Fibroblast of lung (primary cell): ENCODE results near the gene PLAAT4. TPM values are rescaled to one million over a fixed set of nuclear protein-coding genes. Genes with fewer than 3 reads are reported as not detected.

Experiments used
- DNase-seq, 2 donors: peaks; one replicate each; pipeline versions ENCODE4 v3.0.0 to v3.0.0-alpha.2; 2010; ENCODE audit warnings: low read depth in 2 of 2
- H2AFZ ChIP-seq: 2 replicates; pipeline ENCODE4 v1.5.1; 2012; ENCODE audit warnings: low read length, control low read depth, inconsistent platforms
- H3K27ac ChIP-seq: 2 replicates; pipeline ENCODE4 v1.5.1; 2011; ENCODE audit warnings: low read length, control low read depth; ENCODE audit not compliant: insufficient read depth
- H3K27me3 ChIP-seq: 2 replicates; pipeline ENCODE4 v1.5.1; 2011; ENCODE audit warnings: mild to moderate bottlenecking, low read length; ENCODE audit not compliant: control insufficient read depth, insufficient read depth
- H3K36me3 ChIP-seq: 2 replicates; pipeline ENCODE4 v1.5.1; 2011; ENCODE audit warnings: low read length; ENCODE audit not compliant: control insufficient read depth, insufficient read depth
- H3K4me1 ChIP-seq: 2 replicates; pipeline ENCODE4 v1.5.1; 2011; ENCODE audit warnings: low read length; ENCODE audit not compliant: control insufficient read depth, insufficient read depth; ENCODE audit errors: extremely low read depth
- H3K4me2 ChIP-seq: 2 replicates; pipeline ENCODE4 v1.5.1; 2011; ENCODE audit warnings: low read length, control low read depth; ENCODE audit not compliant: insufficient read depth; ENCODE audit errors: extremely low read depth
- H3K4me3 ChIP-seq, 4 experiments: fragments of 200-600 bp in 1 of 4; sonication (generic) in 1 of 4; replicated peaks in 1 of 4; 2 replicates each; pipeline ENCODE4 v1.5.1; 2011 to 2016; ENCODE audit warnings: low read length in 4 of 4, low read depth in 3 of 4, mild to moderate bottlenecking in 3 of 4, control low read depth in 2 of 4, inconsistent platforms in 1 of 4, mixed read lengths in 1 of 4; ENCODE audit not compliant: insufficient read depth in 1 of 4; ENCODE audit errors: control extremely low read depth in 1 of 4
- H3K79me2 ChIP-seq: 2 replicates; pipeline ENCODE4 v1.5.1; 2012; ENCODE audit warnings: mild to moderate bottlenecking, low read length, inconsistent platforms; ENCODE audit not compliant: control insufficient read depth, insufficient read depth
- H3K9ac ChIP-seq: 2 replicates; pipeline ENCODE4 v1.5.1; 2011; ENCODE audit warnings: mild to moderate bottlenecking, low read length, control low read depth; ENCODE audit not compliant: insufficient read depth
- H3K9me3 ChIP-seq: 2 replicates; pipeline ENCODE4 v1.5.1; 2012; ENCODE audit warnings: low read depth, low read length; ENCODE audit not compliant: control insufficient read depth, insufficient read depth
- H4K20me1 ChIP-seq: 2 replicates; pipeline ENCODE4 v1.5.1; 2011; ENCODE audit warnings: low read length; ENCODE audit not compliant: control insufficient read depth, insufficient read depth; ENCODE audit errors: extremely low read depth
- EZH2 ChIP-seq: IDR thresholded peaks from 2 replicates; pipeline ENCODE4 v1.5.1; 2012; ENCODE audit warnings: low read length, control low read depth, mild to moderate bottlenecking; ENCODE audit errors: missing control alignments
- polyA plus RNA-seq, 2 donors: library from polyadenylated mRNA; depleted of rRNA in 1 of 2; stranded (reverse) in 1 of 2; unstranded in 1 of 2; fragments of >200 nt; gene quantifications; 2 replicates each; pipeline ENCODE4 v1.2.1, GENCODE V29; 2011 to 2012; ENCODE audit warnings: missing spikeins in 1 of 2
- total RNA-seq: library from RNA; depleted of rRNA; stranded (reverse); fragments of >200 nt; gene quantifications from 2 replicates; pipeline ENCODE4 v1.2.1, GENCODE V29; 2014
- TF ChIP-seq, protein P1 (sequence below), 2 donors: IDR thresholded peaks in 1 of 2; conservative IDR thresholded peaks in 1 of 2; 1 replicate in 1 of 2; 2 replicates in 1 of 2; pipeline ENCODE4 v1.5.1; 2011 to 2012; ENCODE audit warnings: low read length in 2 of 2, control low read depth in 1 of 2, inconsistent platforms in 1 of 2, low read depth in 1 of 2, mild to moderate bottlenecking in 1 of 2

The PLAAT4 gene
- total and polyA plus RNA-seq, 2 donors (not counting 1 experiment from before 2014, with no cell fraction given), result 47.4 to 85.7 TPM

DNA sequence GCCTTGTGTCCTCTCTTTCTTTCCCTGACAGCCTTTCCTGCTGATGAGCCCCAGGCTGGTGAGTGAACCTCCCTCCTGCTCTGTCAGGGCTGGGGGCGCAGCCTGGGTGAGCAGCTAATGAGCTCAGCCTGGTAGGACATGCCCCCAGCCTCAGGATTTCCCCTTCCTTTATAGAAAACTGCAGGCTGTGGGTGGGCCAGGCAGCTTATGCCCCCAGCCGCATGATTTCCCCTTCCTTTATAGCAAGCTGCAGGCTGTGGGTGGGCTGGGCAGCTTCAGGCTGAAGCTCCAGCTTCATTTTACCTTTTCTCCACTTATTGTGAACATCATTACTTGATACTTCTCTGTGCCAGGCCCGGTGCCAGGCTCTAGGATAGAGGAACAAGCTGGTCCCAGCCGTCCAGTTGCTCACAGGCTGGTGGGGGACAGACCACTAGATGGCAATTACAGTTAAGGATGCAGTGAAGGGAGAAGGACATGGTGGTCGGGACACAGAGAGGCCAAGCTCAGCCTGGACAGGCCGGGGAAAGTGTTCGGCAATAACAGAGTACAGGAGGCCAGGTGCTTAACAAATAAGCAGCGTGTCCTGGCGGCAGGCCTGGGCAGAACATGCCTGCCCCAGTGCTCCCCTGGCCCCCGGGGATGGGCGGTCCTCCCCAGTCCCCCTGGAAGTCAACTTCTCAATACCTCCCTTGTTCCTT lies 25.4 kb upstream of the PLAAT4 start:
- TF ChIP-seq EZH2, result no peak
- TF ChIP-seq, protein P1, sequence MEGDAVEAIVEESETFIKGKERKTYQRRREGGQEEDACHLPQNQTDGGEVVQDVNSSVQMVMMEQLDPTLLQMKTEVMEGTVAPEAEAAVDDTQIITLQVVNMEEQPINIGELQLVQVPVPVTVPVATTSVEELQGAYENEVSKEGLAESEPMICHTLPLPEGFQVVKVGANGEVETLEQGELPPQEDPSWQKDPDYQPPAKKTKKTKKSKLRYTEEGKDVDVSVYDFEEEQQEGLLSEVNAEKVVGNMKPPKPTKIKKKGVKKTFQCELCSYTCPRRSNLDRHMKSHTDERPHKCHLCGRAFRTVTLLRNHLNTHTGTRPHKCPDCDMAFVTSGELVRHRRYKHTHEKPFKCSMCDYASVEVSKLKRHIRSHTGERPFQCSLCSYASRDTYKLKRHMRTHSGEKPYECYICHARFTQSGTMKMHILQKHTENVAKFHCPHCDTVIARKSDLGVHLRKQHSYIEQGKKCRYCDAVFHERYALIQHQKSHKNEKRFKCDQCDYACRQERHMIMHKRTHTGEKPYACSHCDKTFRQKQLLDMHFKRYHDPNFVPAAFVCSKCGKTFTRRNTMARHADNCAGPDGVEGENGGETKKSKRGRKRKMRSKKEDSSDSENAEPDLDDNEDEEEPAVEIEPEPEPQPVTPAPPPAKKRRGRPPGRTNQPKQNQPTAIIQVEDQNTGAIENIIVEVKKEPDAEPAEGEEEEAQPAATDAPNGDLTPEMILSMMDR (conservative IDR thresholded peaks at IDR 0.05 in 1 of 2, IDR thresholded peaks at IDR 0.05 in 1 of 2; ENCODE audit: low read depth in 1 of 2, low read length in 2 of 2), result no peak
- H3K4me1 ChIP-seq, result no peaks in the 10 kb centered on the region
- no peak for DNase-seq
- no peak overlapping the region for H2AFZ ChIP-seq
- no peaks in the 10 kb centered on the region for H3K79me2 ChIP-seq
- no peaks in the 10 kb centered on the region for H4K20me1 ChIP-seq
- no peaks in the 10 kb centered on the region for H3K9me3 ChIP-seq
- no peak overlapping the region for H3K4me2 ChIP-seq
- no peak overlapping the region for H3K4me3 ChIP-seq
- H3K27ac ChIP-seq, result no peak overlapping the region
- no peaks in the 10 kb centered on the region for H3K36me3 ChIP-seq
- no peaks in the 10 kb centered on the region for H3K27me3 ChIP-seq
- no peak overlapping the region for H3K9ac ChIP-seq

DNA sequence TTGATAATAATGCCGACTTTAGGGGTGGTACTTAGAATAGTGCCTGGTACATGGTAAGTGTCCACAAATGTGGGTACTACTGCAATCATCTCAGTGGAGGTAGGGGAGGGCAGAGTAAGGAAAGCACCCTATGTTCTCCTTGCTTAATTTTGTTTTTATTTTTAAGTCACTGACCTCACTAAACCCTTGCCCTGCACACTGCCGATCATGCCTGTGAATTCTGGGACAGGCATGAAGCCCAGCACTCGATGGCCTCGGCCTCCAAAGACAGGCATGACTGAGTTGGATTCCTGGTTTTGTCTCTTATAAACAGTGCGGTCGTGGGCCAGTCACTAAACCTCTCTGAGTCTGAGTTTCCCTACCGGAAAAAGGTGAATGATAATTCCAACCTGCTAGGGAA lies 23.8 kb upstream of the PLAAT4 start:
- Histone ChIP-seq H3K9ac (no peak overlapping the region), H3K27ac (no peak overlapping the region), H3K4me2 (no peak overlapping the region), H3K4me1 (no peaks in the 10 kb centered on the region), H3K9me3 (no peaks in the 10 kb centered on the region), H3K27me3 (no peaks in the 10 kb centered on the region), H3K4me3 (no peak overlapping the region), H3K79me2 (no peaks in the 10 kb centered on the region), H2AFZ (no peak overlapping the region), H3K36me3 (no peaks in the 10 kb centered on the region), H4K20me1 (no peaks in the 10 kb centered on the region)
- TF ChIP-seq, protein P1 (conservative IDR thresholded peaks at IDR 0.05 in 1 of 2, IDR thresholded peaks at IDR 0.05 in 1 of 2; ENCODE audit: low read depth in 1 of 2, low read length in 2 of 2), result no peak
- TF ChIP-seq EZH2, result no peak
- DNase-seq, result no peak

DNA sequence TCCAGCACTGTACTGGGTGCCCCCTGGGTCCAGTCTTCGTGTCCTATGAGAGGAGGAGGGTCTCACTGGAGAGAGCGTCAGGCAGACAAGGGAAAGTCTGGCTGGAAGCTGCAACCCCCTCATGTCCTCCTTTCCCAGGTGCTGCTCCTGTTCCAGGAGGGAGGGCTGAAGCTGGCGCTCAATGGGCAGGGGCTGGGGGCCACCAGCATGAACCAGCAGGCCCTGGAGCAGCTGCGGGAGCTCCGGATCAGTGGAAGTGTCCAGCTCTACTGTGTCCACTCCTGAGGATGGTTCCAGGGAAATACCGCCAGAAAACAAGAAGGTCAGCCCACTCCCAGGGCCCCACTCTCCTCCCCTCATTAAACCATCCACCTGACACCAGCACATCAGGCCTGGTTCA lies 20.5 kb upstream of the PLAAT4 start:
- no peaks in the 10 kb centered on the region for H3K27me3 ChIP-seq
- no peak overlapping the region for H3K4me2 ChIP-seq
- H2AFZ ChIP-seq, result no peak overlapping the region
- no peaks in the 10 kb centered on the region for H3K79me2 ChIP-seq
- no peaks in the 10 kb centered on the region for H3K9me3 ChIP-seq
- no peak overlapping the region for H3K9ac ChIP-seq
- no peak overlapping the region for H3K27ac ChIP-seq
- no peak for TF ChIP-seq EZH2
- TF ChIP-seq, protein P1 (conservative IDR thresholded peaks at IDR 0.05 in 1 of 2, IDR thresholded peaks at IDR 0.05 in 1 of 2; ENCODE audit: low read depth in 1 of 2, low read length in 2 of 2), result no peak
- H3K4me3 ChIP-seq, result no peak overlapping the region
- H3K4me1 ChIP-seq, result peaks cover 1% of the 10 kb centered on the region
- no peaks in the 10 kb centered on the region for H4K20me1 ChIP-seq
- DNase-seq, result no peak
- no peaks in the 10 kb centered on the region for H3K36me3 ChIP-seq
